GM23248 (cell line): ENCODE measurements around the gene SOX5.

ENCODE experiments used
- EZH2 ChIP-seq: fragments of 200-600 bp; sonication (generic); IDR thresholded peaks from 2 replicates; pipeline ENCODE4 v1.6.1; 2018; ENCODE audit warnings: antibody characterized with exemption, mild to moderate bottlenecking; ENCODE audit not compliant: insufficient read depth, poor library complexity, severe bottlenecking
- EZH2phosphoT487 ChIP-seq: fragments of 200-600 bp; sonication (generic); IDR thresholded peaks from 2 replicates; pipeline ENCODE4 v1.6.1; 2018; ENCODE audit warnings: antibody characterized with exemption, moderate library complexity, mild to moderate bottlenecking, low read depth; ENCODE audit not compliant: insufficient read depth

DNA sequence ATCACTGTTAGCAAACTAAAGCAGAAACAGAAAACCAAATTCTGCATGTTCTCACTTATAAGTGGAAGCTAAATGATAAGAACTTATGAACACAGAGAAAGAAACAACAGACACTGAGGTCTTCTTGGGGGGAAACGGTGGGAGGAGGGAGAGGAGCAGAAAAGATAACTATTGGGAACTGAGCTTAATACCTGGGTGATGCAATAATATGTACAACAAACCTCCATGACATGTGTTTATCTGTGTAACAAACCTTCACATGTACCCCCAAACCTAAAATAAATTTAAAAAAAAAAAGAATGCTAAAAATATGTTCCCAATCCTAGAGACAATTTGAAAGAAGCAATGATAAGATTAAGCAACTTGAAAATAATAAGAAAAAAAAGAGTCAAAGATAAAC is 89.5 kb downstream of the SOX5 start:
- no peak for TF ChIP-seq EZH2phosphoT487
- no peak for TF ChIP-seq EZH2
